ENCODE measurements around the gene MYO3A.

MYO3A gene

DNA sequence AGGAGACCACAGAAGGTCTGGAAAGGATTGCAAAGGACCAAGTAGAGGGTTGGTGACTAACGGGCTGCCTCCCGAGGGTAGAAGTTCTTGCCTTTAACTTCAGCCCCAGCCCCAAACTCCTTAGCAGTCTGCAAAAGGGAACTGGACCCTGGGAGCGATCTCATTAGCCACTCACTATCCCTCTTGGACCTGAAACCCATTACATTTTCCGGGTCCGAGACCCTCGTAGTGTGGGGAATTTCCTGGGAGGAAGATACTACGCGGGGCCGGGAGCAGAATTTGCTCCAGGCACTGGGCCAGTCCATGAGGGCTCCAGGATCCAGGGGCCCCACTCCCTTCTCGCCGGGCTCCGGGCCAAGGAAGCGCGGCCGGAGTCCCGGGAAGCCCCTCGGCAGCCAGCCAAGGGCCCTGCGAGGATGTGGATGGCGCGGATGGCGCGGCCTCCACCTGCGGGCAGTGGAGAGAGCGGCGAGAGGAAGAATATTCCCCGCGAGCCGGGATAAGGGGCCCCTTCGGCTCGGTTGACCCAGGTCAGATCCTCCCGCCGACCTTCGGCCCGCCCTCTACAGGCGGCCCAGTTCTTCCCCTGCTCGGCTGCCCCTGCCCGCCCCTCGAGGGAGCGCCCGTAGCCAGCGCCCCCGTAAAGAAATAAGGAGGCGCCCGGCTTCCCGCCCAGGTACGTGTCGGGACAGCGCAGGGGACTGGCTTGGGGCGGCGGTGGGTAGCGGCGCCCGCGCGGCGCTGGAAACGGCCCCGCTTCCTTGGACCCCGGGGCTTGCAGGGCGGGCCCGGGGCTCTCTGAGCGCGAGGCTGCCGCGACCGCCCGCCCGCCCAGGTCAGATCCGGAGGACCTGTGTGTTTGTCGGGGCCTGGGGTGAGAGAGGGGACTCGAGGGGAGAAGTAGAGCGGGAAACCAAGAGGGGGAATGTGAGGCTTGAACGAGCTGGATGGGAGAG lies at the start of gene MYO3A:
TSS of gene MYO3A (plus strand) at position 577 of the 956 bp plus-strand sequence. CDS start 17,882 bp downstream, outside the sequence.
- no peak for DNase-seq

DNA sequence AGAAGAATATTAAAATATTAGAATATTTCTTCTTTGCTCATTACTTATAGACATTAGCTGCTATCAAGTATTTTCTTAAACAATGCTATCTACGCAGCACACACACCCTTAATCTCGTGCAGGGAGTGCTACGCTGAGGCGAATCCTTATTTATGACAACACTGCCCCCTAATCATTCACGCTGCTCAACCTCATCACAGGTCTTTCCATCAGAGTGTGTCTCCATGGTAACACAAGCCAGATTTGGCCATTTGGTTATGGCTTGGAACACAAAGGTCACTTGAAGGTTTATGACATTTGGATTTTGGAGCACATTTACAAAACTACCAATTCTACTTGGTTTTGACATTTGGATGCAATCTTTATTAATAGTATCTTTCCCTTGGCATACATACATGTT lies 45.4 kb upstream of the MYO3A start:
- DNase-seq: no peak

DNA sequence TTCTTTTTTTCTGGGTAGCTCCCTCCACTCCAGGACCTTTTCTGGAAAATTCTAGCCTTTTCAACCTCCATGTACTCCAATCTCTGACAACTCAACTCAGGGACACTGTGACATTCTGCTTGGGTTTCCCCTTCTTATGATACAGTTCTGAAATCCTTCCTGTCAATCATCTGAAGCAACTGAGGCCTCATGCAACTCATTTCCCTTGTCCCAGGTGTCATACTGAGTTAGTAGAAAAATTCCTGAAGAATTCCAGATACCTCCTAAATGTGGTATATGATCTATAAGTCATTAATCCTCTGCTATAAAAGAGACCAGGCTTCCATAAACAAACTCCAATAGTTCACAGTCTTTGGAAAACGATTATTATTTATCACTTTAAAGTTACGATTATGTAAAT lies 43.0 kb upstream of the MYO3A start:
- no peak for DNase-seq

DNA sequence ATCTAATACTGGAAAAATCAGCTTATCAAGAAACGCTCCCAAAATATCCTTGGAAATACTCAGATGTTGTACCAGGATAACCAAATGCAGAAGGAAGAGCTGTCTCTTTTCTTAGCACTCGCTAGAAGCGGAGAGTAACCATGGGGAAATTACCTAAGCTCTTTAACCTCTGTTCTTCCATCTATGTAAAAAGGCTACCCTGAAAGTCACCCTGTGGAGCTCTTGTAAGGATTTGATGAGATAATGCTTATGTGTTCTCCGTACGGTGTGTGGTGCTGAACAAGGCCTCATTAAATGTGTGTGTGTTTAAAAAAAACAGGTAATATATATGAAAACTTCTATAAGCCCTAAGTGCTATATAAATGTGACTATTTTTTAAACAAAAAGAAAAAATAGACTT lies 38.2 kb upstream of the MYO3A start:
- DNase-seq: no peak

- no peak for DNase-seq
Observed at GRCh38 chr10:25896421-25896820, 37.6 kb upstream of the MYO3A start.

DNA sequence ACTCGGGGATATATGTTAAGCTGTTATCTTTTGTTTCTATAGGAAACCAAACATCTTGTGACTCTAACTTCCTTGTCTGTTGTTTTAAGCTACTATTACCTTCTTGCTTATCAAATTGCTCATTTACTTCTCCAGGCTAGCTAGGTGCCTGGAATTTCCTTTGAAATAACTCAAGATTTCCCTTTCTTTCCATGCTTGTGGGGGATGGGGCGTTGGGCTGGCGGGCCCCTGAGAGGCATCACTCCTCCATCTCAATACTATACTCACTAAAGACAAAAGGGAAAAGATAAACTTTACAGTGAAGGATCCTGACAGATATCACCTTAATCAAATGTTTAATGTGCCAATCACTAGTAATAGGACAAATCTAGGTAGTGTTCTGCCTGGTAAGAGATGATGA lies 34.7 kb upstream of the MYO3A start:
- no peak for DNase-seq

DNA sequence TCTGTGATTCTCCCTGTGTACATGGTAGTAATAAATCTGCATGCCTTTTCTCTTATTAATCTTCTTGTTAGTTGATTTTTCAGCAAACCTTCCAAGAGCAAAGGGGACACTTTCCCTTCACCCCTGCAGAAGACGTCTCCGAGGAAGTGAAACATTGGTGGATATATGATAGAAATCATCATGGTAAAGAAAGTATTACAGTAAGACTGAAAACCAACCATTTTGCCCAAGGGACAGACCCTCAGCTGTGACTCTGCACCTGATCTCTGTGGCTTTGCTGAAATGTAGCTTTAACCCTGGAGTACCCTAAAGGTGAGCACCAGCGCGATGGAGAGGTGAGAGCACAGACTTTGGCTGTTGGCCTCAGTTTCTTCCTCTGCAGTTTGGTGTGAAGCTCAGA lies 32.8 kb upstream of the MYO3A start:
- DNase-seq: no peak

DNA sequence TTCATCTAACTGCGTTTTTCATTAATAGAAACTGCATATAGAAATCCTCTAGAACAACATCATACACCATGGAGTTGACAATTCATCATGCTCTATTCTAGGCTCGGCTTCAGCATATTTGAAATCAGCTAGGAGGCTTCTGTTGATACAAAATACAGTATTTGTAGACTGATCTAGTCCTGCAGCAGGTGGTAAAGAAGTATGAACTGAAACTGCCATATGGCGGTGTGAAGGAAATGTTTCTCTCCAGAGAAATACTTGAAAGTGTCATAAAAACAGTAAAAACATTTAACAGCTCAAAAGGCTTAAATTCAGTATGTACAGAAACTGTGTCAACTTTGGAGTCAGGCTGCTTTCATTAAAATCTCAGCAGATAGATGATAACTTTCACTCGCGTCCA lies 32.0 kb upstream of the MYO3A start:
- DNase-seq: no peak

DNA sequence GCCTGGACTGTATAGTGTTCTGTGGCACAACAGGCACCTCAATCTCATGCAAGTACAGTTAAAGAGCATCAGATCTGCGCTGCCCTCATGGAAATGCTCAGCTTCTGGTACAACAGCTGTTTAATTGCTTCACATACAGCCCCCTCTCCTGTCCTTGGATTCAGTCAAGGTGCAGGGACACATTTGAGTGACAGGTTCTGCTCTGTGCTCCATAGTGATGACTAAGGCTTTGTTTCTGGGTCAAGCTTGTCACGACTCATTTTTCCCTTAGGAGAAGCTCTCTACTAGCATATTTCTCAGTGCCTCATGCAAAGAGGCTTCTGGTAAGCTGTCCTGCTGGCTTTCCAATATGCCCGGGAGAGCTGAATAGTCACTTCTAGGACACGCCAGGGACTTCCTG lies 26.8 kb upstream of the MYO3A start:
- DNase-seq: no peak

GRCh38 chr10:25912866-25913265 lies 21.2 kb upstream of the MYO3A start:
- DNase-seq: no peak

DNA sequence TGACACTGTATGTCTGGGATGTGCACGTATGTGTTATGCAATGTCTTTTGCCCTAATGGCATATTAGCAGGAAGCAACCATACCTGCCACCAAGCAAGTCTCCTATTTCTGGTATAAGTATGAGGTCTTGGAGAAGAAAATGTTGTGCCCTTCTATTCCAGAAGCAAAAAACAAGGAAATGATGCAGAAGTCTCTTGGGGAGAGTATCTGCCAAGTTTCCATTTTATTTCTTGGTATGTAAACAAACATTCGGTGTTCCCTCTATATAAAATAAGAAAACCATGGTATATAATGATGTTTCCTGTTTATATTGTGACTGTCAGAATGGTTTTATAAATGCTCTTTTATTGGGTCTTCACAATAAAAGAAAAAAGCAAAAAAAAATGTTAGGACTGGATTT lies 19.3 kb upstream of the MYO3A start:
- DNase-seq: no peak

- peak; percentile 44 for DNase-seq
Observed at GRCh38 chr10:25934621-25935139, 651 bp downstream of the MYO3A start.

- no peak for DNase-seq
Observed at GRCh38 chr10:25938405-25938804, 4.4 kb downstream of the MYO3A start.

- no peak for DNase-seq
Observed at GRCh38 chr10:25944771-25945170, 10.7 kb downstream of the MYO3A start.

DNA sequence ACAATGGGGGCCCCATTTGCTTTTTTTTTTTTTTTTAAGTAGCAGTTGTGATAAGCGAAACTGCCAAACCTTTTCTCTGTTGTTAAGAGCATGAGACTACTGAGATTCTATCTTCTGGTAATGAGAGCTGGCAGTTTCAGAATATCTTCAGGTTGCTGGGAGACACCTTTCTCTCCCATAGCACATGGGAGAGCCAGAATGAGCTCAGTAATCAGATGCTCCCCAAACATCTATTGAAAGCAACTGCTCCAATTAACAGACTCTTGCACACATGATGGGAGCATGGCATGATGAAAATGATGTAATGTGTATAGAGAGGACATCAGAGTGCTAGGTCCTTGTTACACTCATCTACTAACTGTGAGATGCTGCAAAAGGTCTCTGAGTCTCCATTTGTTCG lies 18.8 kb downstream of the MYO3A start:
- DNase-seq: no peak

GRCh38 chr10:25954851-25955250 lies 20.8 kb downstream of the MYO3A start:
- no peak for DNase-seq

GRCh38 chr10:25959540-25960232 lies 25.7 kb downstream of the MYO3A start:
- no peak for DNase-seq

- DNase-seq: no peak
Observed at GRCh38 chr10:25965584-25965983, 31.6 kb downstream of the MYO3A start.

- DNase-seq: no peak
Observed at GRCh38 chr10:25966844-25967243, 32.8 kb downstream of the MYO3A start.

DNA sequence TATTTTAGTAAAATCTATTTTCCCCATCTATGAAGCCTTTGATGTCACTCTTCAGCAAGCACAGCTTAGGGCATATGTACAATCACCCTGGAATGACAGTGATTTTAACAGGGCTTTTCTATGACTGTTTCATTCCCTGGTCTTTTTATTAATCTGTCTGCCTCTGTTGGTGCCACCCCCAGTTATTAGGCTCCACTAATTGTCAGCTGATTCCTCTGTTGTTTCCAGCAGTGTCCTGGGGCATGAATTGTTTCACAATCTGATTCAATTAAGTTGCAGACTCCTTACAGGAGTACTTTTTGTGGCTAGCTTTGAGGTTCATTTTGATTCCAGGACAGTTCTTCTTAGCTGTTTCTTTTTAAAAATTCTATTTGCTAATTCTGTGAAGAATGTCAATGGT lies 38.6 kb downstream of the MYO3A start:
- DNase-seq: no peak

GRCh38 chr10:25974897-25975459 lies 40.9 kb downstream of the MYO3A start:
- DNase-seq: no peak

GRCh38 chr10:25978771-25979170 lies 44.7 kb downstream of the MYO3A start:
- no peak for DNase-seq

DNA sequence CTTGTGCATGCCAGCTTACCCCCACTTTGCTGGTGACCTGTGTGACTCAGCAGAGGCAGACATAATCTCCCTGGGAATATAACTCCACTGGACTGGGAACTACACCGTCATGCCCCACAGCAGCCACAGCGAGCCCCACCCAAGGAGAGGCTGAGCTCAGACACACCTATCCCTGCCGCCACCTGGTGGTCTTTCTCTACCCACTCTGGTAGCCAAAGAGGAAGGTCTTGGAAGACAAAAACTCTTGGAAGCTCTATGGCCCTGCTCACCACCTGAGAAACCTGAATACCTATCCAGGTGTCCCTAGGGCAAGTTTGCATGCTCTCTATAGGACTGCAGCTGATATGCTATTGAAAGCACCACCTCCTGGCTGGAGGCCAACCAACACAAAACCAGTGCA lies 48.1 kb downstream of the MYO3A start:
- DNase-seq: no peak

DNA sequence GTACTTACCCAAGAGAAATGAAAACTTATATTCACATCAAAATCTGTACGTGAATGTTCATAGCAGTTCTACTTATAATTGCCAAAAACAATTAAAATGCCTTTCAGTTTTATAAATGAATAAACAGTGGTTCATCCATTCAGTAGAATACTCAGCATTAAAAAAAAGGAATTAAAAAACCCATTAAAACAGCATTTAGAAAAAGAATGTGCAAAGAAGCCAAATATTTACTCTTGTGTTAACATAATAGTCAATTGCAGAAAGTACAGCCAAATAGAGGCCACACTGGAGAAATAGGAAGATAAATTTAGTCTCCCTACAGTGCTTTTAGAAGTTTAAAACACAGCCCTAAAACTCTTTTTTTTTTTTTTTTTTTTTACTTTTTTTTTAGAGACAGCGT lies 54.6 kb downstream of the MYO3A start:
- no peak for DNase-seq
